Testis (tissue), 2 donors: ENCODE measurements around the gene INSR.

Experiments used
- POLR2A ChIP-seq: fragments of 450-650 bp; IDR thresholded peaks from one replicate; pipeline ENCODE4 v1.6.1; 2017; ENCODE audit warnings: antibody characterized with exemption, mild to moderate bottlenecking, moderate library complexity
- TF ChIP-seq, protein P1 (sequence below), 3 experiments: fragments of 450-650 bp in 2 of 3; fragments of 200-600 bp in 1 of 3; sonication (generic) in 1 of 3; IDR thresholded peaks; one replicate each; pipeline ENCODE4 v1.5.1; 2016 to 2019; ENCODE audit warnings: antibody characterized with exemption in 3 of 3, mild to moderate bottlenecking in 2 of 3, moderate library complexity in 1 of 3

DNA sequence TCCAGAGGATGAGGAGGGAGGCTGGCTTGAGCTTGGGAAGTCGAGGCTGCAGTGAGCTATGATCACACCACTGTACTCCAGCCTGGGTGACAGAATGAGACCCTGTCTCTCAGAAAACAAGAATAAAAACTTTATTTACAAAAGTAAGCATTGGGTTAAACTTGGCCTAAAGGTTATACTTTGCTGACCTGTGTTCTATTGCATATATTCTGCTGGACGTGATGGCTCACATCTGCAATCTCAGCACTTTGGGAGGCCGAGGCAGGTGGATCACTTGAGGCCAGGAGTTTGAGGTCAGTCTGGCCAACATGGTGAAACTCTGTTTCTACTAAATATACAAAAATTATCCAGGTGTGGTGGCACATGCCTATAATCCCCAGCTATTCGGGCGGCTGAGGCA, 47.9 kb upstream of the INSR start:
- TF ChIP-seq, protein P1, sequence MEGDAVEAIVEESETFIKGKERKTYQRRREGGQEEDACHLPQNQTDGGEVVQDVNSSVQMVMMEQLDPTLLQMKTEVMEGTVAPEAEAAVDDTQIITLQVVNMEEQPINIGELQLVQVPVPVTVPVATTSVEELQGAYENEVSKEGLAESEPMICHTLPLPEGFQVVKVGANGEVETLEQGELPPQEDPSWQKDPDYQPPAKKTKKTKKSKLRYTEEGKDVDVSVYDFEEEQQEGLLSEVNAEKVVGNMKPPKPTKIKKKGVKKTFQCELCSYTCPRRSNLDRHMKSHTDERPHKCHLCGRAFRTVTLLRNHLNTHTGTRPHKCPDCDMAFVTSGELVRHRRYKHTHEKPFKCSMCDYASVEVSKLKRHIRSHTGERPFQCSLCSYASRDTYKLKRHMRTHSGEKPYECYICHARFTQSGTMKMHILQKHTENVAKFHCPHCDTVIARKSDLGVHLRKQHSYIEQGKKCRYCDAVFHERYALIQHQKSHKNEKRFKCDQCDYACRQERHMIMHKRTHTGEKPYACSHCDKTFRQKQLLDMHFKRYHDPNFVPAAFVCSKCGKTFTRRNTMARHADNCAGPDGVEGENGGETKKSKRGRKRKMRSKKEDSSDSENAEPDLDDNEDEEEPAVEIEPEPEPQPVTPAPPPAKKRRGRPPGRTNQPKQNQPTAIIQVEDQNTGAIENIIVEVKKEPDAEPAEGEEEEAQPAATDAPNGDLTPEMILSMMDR (IDR thresholded peaks at IDR 0.05): no peak
- TF ChIP-seq POLR2A: no peak
